Astrocyte of the cerebellum (primary cell): ENCODE data around the gene SGO2.

ENCODE experiments used
- DNase-seq: peaks from one replicate; pipeline ENCODE4 v3.0.0-alpha.2; 2011; ENCODE audit warnings: low read depth
- H3K4me3 ChIP-seq: 2 replicates; pipeline ENCODE4 v1.5.1; 2011; ENCODE audit warnings: mild to moderate bottlenecking, low read depth, low read length, moderate library complexity
- in situ Hi-C: cut with HindIII; loops from 2 replicates; pipeline ENCODE4 v1.10.0; 2017; ENCODE audit warnings: low sequenced_read_pairs
- TF ChIP-seq, protein P1 (sequence below): IDR thresholded peaks from 2 replicates; pipeline ENCODE4 v1.5.1; 2012; ENCODE audit warnings: low read length, low read depth, moderate library complexity, mild to moderate bottlenecking; ENCODE audit errors: missing control alignments

The SGO2 gene

DNA sequence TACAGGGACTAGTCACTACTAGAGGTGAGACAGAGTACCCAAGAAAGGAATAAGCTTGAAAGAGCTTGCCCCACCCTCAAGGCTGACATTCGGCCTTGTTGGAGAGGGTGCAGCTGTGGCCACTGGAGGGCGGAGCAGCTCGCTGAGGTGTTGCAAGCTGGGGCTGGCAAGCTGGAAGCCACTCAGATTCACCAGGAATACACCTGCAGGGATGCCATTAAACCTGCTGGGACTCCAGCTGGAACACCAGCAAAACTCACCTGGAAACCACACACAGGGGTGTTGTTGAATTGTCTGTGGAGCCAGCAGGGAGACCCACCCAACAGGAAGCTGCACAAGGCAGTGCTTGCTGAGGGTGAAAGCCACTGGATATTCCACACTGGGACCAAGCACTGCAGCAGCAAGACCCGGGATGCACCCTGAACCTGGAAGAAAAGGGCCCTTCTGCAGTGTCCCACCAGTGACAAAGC, 42.2 kb upstream of the SGO2 start:
- in situ Hi-C loops, result loop anchor here (5.0 kb wide), 1 partner anchor 511 kb away; no protein-coding TSS in a partner anchor
- no peak overlapping the region for H3K4me3 ChIP-seq
- DNase-seq, result no peak
- TF ChIP-seq, protein P1, sequence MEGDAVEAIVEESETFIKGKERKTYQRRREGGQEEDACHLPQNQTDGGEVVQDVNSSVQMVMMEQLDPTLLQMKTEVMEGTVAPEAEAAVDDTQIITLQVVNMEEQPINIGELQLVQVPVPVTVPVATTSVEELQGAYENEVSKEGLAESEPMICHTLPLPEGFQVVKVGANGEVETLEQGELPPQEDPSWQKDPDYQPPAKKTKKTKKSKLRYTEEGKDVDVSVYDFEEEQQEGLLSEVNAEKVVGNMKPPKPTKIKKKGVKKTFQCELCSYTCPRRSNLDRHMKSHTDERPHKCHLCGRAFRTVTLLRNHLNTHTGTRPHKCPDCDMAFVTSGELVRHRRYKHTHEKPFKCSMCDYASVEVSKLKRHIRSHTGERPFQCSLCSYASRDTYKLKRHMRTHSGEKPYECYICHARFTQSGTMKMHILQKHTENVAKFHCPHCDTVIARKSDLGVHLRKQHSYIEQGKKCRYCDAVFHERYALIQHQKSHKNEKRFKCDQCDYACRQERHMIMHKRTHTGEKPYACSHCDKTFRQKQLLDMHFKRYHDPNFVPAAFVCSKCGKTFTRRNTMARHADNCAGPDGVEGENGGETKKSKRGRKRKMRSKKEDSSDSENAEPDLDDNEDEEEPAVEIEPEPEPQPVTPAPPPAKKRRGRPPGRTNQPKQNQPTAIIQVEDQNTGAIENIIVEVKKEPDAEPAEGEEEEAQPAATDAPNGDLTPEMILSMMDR, result peak; percentile 49

DNA sequence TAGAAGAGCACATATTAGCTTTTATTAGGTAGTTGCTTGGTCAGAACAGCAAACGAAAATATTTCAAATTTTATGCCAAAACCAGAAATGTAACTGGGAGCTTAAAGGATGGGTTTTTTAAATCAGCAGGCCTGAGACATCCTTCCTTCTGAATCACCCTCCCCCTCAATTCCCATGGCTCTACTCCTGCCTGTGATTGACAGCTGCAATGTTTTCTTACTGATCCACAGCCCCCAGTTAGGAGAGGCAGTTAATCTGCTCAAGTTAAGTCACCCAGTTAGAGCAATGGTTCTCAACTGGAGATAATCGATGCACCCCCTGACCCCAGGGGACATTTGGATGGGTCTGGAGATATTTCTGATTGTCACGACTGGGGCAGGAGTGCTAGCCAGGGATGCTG, 41.1 kb upstream of the SGO2 start:
- in situ Hi-C loops, result loop anchor here (5.0 kb wide), 1 partner anchor 513 kb away; no protein-coding TSS in a partner anchor
- TF ChIP-seq, protein P1, result no peak
- DNase-seq, result no peak
- H3K4me3 ChIP-seq, result no peak overlapping the region

DNA sequence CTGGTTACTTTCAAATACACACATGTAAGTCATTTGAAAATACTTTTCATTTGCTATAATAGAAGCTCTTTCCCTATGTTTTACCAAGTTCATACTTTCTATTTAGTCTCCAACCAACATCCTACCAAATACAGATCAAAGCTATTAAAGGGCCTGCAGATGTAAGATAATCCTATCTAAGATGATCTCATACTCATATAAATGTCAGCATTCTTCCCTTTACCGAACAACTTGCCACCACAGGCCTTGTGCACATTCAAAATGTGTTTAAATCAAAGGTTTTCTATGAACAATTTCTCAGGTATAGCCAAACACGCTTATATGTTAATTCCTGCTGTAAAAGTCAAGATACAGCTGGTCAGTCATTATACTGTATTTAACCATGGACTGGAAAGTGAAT, 39.5 kb upstream of the SGO2 start:
- no peak for DNase-seq
- TF ChIP-seq, protein P1, result no peak
- in situ Hi-C loops, result no loop called here
- H3K4me3 ChIP-seq, result no peak overlapping the region

DNA sequence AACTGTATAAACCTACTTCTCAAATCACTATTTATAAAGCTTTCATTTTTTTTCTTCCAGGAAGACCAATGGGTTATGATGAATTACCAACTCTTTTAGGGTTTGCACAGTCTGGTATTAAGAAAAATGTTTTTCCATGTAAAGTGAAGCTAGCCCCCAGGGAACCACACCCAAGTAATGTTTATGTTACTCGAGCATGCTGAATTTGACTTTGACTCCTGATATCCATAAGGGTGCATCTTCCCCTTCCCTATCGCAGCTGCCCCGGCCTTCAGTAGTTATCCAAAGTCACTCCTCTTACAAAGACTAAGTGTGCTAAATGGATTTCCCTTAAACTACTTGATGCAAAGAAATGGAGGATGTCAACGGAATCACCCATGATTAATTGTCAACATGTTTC, 37.8 kb upstream of the SGO2 start:
- DNase-seq, result no peak
- H3K4me3 ChIP-seq, result no peak overlapping the region
- TF ChIP-seq, protein P1, result no peak
- in situ Hi-C loops, result no loop called here

DNA sequence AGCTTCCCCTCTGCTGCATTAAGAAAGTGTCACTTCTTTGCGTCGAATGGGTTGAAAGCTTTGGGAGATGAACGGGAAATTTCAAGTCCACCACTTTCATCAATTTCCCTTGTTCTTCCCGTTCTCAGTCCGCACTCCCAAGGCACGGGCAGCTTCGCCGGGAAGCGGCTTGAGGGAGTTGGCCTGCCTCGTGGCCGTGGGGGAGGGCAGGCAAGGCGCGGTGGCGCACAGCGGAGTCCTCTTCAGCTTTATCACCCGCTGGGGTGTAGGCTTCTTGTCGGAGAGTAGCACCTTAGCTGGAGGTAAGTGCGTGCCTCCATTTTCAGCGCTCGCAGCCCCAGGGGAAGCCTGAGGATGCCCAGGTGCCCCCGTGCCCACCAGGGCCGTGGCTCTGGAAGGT, 36.0 kb upstream of the SGO2 start:
- H3K4me3 ChIP-seq, result no peak overlapping the region
- in situ Hi-C loops, result no loop called here
- TF ChIP-seq, protein P1, result no peak
- no peak for DNase-seq

DNA sequence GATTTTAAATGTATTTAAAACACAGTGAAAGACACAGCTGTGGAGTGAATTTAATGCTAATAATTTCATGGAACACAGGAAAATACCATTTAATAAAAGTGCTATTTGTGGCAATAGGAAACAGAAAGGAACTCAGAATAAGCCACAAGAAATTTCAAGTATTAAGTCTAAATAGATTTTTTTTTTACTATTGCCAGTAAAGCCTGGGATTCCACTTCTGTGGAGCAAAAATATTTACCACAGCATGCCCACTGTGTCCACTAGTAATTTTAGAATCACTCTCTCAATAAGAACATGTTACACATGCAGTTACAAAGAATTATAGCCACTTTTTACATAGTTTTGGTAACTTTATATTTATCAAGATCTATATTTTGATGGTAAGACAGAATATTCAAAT, 33.4 kb upstream of the SGO2 start:
- H3K4me3 ChIP-seq, result no peak overlapping the region
- TF ChIP-seq, protein P1, result no peak
- no peak for DNase-seq
- in situ Hi-C loops, result no loop called here

DNA sequence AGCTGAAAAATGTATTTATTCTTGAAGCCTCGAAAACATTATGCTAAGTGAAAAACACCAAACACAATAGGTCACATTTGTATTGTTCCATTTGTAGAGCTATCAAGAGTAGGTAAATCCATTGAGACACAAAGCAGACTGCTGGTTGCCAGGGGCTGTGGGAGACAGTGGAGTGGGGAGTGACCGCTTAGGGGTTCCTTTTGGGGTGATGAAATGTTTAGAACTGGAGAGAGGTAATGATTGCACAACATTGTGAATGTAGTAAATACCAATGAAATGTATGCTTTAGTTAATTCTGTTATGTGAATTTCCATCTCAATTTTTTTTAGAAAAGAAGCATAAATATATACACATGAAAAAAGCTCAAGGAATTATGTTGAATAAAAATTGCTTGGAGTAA, 32.0 kb upstream of the SGO2 start:
- TF ChIP-seq, protein P1, result no peak
- in situ Hi-C loops, result no loop called here
- H3K4me3 ChIP-seq, result no peak overlapping the region
- no peak for DNase-seq
